Sigmoid colon (tissue), 4 donors: ENCODE data around the gene SH3GLB2.

Experiments
- CTCF ChIP-seq, 4 experiments: fragments of 450-650 bp in 3 of 4; fragments of 200-600 bp in 1 of 4; IDR thresholded peaks; one replicate each; pipeline ENCODE4 v1.5.1; 2016 to 2019; ENCODE audit warnings: antibody characterized with exemption in 4 of 4, mild to moderate bottlenecking in 3 of 4, moderate library complexity in 2 of 4
- POLR2A ChIP-seq, 2 donors: fragments of 450-650 bp; IDR thresholded peaks; one replicate each; pipeline ENCODE4 v1.6.1; 2016; ENCODE audit warnings: antibody characterized with exemption in 2 of 2, mild to moderate bottlenecking in 2 of 2, moderate library complexity in 2 of 2
- POLR2AphosphoS5 ChIP-seq, 4 donors: sonication (generic); formaldehyde crosslinking; IDR thresholded peaks; one replicate each; pipeline ENCODE4 v1.6.1; 2017; ENCODE audit warnings: antibody characterized with exemption in 4 of 4

- no peak for TF ChIP-seq POLR2A (IDR thresholded peaks at IDR 0.05)
- TF ChIP-seq CTCF (IDR thresholded peaks at IDR 0.05), result no peak
- no peak for TF ChIP-seq POLR2AphosphoS5 (IDR thresholded peaks at IDR 0.05)
Measured at GRCh38 chr9:128986671-128987070, 41.5 kb downstream of the SH3GLB2 start.
